Activated T-cell treated with anti-CD3 and anti-CD28 coated beads, Interleukin-2, amount 50 U/mL, for 24 hours (primary cell): ENCODE data around the gene SAMD8.

Experiments used
- DNase-seq: peaks from one replicate; pipeline ENCODE4 v3.0.0-alpha.2; 2020
- H3K27ac Mint-ChIP-seq: 2 replicates; pipeline ENCODE4 v1.8.0; 2020; ENCODE audit warnings: mild to moderate bottlenecking, mixed read lengths
- H3K27me3 Mint-ChIP-seq: 2 replicates; pipeline ENCODE4 v1.8.0; 2020; ENCODE audit warnings: mixed read lengths
- H3K36me3 Mint-ChIP-seq: 2 replicates; pipeline ENCODE4 v1.8.0; 2020; ENCODE audit warnings: low read depth, mixed read lengths
- H3K4me1 Mint-ChIP-seq: 2 replicates; pipeline ENCODE4 v1.8.0; 2020; ENCODE audit warnings: low read depth, mixed read lengths
- H3K4me3 Mint-ChIP-seq: 2 replicates; pipeline ENCODE4 v1.8.0; 2020; ENCODE audit warnings: mild to moderate bottlenecking, moderate library complexity, mixed read lengths
- H3K9me3 Mint-ChIP-seq: 2 replicates; pipeline ENCODE4 v1.8.0; 2020; ENCODE audit warnings: mixed read lengths

SAMD8 gene

DNA sequence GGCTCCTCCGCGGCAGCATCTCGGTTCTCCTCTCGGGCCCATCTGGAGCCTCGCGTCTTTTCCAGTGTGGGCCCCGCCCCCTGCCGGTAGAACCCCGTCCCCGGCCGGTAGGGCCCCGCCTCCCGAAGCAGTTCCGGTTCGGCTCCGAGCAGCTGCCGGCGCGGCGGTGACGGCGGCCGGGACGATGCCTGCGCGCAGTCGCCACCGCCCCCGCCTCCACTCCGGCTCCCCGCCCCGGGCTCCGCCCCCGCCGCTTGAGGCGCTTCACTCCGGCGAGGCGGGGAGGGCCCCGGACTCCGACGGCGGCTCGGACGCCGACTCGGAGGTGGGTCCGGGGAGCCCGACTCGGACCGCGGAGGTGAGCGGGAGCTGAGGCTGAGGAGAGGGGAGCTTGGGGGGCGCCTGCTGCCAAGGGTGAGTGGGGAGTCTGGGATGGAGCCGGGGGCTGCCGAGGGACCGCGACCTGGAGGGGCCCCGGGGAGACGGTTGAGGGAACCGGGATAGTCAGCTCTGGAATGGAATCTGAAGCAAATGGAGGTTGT, at the start of gene SAMD8:
Gene SAMD8, plus strand, starts transcription at position 292 of the 542 bp plus-strand sequence. CDS start 38,873 bp downstream, outside the sequence.
- Mint-ChIP-seq H3K9me3 (no peaks in the 10 kb centered on the region), H3K4me1 (peaks cover 52% of the 10 kb centered on the region), H3K27me3 (no peaks in the 10 kb centered on the region), H3K27ac (peak within 1 kb of the TSS; percentile 99), H3K4me3 (peak within 1 kb of the TSS; percentile 100), H3K36me3 (peaks cover 23% of the 10 kb centered on the region)
- peak; percentile 97 for DNase-seq

DNA sequence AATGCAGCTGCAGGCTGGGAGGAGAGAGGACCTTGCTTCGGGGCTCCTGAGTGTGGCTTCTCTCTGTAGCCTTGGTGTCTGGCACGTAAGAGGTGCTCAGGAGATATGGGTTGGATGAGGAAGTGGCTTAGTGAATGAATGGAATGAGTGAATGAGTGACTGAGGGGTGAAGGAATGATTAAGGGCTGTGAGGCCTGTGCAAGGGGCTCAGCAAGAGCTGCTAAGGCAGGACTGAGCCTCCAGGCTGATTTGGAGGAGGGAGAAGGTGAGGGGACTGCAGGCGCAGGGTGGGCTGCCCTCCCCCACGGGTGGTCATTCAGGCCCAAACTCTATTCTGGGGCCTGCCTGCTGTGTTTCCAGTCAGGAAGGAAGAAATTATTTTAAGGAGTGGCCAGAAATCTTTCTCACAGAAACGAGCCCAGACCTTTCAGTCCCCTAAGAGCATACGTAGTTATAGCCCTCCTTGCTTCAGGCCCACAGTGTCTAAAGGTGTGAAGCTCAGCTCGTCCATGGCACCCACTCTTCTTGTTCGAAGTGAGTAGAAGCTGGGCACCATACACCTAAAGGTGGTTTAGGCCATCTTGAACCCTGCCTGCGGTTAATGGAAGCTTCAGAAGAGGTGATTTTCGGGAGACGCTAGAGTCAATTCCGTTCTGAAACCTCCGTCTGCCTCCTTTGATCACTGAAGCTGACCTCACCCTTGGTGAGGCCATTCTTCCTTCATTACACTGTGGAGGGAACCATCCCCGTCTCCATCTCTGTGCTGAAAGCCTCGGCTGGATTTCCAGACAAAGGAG, 49.5 kb upstream of the SAMD8 start:
- Mint-ChIP-seq H3K36me3 (no peaks in the 10 kb centered on the region), H3K4me1 (no peaks in the 10 kb centered on the region), H3K4me3 (no peak overlapping the region), H3K27me3 (no peaks in the 10 kb centered on the region), H3K27ac (no peak overlapping the region), H3K9me3 (no peaks in the 10 kb centered on the region)
- DNase-seq = no peak

DNA sequence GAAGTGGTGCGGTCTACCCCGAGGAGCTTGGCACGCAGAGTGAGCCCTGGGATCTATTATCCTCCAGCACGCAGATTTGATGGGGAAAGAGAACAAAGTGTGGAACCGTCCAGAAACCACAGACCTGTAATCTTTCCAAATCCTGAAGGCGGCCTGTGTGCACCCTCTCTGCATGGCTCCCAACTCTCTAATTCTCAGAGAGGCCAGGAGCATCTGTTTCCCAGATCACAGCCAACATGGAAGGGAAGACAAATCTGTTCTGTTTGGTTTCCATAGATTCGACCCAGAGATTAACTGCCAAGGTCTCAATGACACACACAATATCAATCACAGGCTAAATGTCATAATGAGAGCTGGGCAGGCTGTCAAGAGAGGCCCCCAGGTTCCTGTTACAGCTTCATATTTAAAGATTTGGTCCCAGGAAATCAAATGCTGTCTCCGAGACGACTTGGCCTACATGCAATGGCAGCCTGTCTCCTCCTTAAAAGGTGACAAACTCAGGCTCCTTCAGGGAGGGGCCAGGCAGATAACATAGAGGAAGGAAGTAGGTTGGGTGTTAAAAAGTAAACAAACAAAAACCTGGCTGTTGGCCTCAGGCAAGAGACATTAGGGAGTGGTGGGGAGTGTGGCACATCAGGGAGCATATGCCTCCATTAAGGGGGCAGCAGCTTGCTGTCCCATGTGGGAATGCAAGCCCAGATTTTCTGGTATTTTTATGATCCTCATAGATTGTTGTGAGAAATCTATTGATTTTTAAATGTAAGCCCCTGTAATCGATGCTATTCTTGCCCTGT, 48.8 kb upstream of the SAMD8 start:
- Mint-ChIP-seq H3K9me3 (no peaks in the 10 kb centered on the region), H3K4me3 (no peak overlapping the region), H3K27me3 (no peaks in the 10 kb centered on the region), H3K4me1 (no peaks in the 10 kb centered on the region), H3K36me3 (no peaks in the 10 kb centered on the region), H3K27ac (no peak overlapping the region)
- no peak for DNase-seq

DNA sequence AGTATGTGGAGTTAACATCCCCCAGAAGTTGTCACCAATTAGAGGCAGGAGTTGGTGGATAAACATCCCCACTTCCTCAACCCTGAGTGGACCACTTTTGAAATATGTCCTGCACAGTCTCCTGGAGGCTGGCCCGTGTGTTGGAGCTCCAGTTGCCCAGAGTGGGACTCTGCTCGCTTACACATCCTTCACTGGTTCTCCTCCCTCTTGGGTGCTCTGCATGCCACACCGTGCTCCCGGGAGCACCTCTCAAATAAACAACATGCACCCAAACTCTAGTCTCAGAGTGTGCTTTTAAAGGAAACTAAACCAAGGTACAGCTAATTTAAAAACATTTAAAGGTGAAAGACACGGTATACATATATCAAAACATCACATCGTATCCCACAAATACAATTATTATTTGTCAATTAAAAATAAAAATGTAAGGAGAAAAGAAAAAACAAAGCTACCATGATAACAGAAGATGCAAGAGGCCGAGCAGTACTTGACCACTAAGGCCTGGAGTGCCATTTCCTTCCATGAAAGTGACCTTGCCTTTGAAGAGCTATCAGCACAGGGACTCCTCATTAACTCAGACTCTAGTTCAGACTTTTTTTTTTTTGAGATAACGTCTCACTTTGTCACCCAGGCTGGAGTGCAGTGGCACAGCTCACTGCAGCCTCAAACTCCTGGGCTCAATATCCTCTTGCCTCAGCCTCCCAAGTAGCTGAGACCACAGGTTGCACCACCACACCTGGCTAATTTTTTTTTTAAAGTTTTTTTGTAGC, 47.8 kb upstream of the SAMD8 start:
- no peak overlapping the region for H3K4me3 Mint-ChIP-seq
- no peak overlapping the region for H3K27ac Mint-ChIP-seq
- DNase-seq = no peak
- H3K27me3 Mint-ChIP-seq = no peaks in the 10 kb centered on the region
- no peaks in the 10 kb centered on the region for H3K9me3 Mint-ChIP-seq
- no peaks in the 10 kb centered on the region for H3K4me1 Mint-ChIP-seq
- H3K36me3 Mint-ChIP-seq = no peaks in the 10 kb centered on the region

DNA sequence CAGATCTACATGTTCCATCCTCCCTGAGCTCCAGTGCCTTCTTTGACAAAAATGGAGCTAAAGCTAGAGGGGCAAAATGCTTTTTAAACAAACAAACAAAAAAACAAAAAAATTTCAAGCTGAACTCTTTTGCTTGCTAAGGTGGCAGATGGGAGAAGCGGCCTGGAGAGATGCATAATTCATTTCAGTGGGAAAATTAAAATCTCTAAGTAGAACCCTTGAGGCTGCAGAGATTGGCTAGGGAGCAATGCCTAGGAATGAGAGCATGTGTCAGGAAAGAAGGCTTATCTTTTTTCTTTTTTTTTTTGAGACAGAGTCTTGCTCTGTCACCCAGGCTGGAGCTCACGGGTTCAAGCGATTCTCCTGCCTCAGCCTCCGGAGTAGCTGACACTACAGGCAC, 46.4 kb upstream of the SAMD8 start:
- no peak overlapping the region for H3K27ac Mint-ChIP-seq

DNA sequence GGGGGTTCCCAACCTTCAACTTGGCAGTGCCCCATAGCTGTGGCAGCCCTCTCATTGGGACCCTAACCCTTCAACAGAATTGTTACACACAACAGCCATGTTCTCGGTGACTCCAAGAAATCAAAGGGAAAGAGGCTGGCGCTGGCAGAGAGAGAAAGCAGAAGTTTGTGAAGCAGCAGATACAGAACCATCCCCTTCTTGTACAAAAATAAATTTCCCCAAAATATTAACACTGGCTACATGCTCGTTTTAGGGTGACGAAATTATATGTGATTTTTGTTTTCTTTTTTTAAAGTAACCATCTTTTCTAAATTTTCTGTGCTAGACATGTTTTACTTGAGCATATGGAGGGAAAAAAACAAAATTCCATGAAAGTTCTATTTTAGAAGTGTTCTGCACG, 45.2 kb upstream of the SAMD8 start:
- no peak for DNase-seq
- no peaks in the 10 kb centered on the region for H3K36me3 Mint-ChIP-seq
- no peak overlapping the region for H3K4me3 Mint-ChIP-seq
- peaks cover 6% of the 10 kb centered on the region for H3K4me1 Mint-ChIP-seq
- no peaks in the 10 kb centered on the region for H3K27me3 Mint-ChIP-seq
- H3K27ac Mint-ChIP-seq = no peak overlapping the region
- H3K9me3 Mint-ChIP-seq = no peaks in the 10 kb centered on the region

More for the DNA sequence above, 46.4 kb upstream of the SAMD8 start:
- Mint-ChIP-seq H3K36me3 (no peaks in the 10 kb centered on the region), H3K4me3 (no peak overlapping the region), H3K9me3 (no peaks in the 10 kb centered on the region), H3K27me3 (no peaks in the 10 kb centered on the region), H3K4me1 (peaks cover 1% of the 10 kb centered on the region)
- DNase-seq = no peak

DNA sequence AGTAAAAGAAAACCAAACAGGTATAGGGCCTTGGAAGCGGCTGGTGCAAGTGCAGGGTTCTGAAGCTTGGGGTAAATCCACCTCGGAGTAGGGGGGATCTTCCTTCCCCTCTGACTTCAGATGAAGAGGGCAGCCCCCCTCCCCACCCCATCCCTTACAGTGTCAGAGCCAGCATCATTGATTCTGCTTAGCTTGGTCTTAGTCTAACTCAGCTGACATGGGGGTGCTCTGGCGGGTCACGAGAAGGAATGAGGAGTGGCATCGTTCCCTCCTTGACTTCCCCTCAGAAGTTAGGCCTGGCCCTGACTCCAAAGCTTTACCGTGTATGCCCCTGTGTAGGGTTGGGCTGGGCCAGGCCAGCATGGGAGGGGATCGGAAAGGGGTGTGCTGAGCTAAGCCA, 44.2 kb upstream of the SAMD8 start:
- Mint-ChIP-seq H3K27ac (no peak overlapping the region), H3K4me3 (no peak overlapping the region), H3K4me1 (peaks cover 6% of the 10 kb centered on the region), H3K36me3 (no peaks in the 10 kb centered on the region), H3K27me3 (no peaks in the 10 kb centered on the region), H3K9me3 (no peaks in the 10 kb centered on the region)
- no peak for DNase-seq

DNA sequence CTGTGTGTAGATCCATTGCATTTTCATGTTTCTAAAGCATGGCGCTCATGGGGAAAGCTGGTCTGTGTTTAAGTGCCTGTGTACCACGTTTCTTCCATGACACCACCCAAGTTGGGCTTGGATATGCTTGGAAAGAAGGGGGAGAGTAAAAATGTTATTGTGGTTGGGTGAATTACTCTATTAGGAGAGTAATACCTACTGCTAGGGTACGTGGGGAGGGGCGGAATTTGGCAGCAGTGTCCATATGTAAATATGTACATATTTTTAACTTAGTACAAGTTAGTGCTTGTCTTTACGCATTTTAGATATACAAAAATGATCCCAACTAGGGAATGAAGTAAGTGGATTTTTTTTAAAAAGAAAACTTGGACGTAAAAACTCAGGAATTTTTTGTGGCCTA, 42.9 kb upstream of the SAMD8 start:
- no peak overlapping the region for H3K4me3 Mint-ChIP-seq
- H3K36me3 Mint-ChIP-seq = no peaks in the 10 kb centered on the region
- H3K27me3 Mint-ChIP-seq = no peaks in the 10 kb centered on the region
- peaks cover 6% of the 10 kb centered on the region for H3K4me1 Mint-ChIP-seq
- no peak overlapping the region for H3K27ac Mint-ChIP-seq
- H3K9me3 Mint-ChIP-seq = no peaks in the 10 kb centered on the region
- DNase-seq = no peak

DNA sequence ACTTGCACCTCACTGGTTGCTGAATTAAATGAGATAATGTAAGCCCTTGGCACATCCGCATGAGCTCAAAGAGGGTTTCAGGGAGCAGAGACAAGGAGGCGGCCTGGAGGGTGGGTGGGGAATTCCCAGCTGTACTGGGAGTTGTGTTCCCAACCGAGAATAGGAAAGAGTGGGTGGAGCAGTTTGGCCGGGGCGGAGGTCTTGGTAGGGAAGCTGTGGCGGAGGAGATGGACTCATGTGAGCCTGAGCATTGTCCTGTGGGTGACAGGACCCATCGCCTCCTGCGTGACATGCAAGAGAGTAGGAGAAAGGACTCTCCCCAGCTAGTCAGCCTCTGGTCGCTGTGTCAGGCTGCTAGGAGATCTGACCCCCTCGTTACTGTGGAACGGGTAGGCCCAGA, 41.0 kb upstream of the SAMD8 start:
- H3K4me1 Mint-ChIP-seq = peaks cover 10% of the 10 kb centered on the region
- H3K27me3 Mint-ChIP-seq = no peaks in the 10 kb centered on the region

DNA sequence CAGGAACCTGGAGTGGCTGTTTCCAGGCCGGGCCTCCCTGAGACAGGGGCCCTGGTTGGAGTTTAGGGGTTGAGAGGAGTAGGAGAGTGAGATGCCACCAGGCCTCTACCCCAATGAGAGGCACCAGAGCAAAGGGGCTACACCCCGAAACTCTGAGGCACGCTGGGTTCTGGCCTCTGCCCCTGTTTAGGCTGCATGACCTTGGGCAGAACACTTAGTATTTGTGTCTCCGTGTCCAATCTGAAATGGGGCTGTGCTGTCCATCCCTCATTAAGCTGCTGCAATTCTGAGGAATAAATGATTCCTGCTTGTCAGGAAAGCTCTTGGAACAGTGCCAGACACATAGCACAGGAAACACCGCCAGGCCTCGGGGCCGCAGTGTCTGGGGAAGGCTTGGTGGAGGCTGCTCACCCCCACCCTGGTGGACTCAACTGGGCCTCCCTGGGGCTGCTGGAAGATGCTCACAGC, 40.5 kb upstream of the SAMD8 start:
- H3K27ac Mint-ChIP-seq = no peak overlapping the region
- H3K27me3 Mint-ChIP-seq = no peaks in the 10 kb centered on the region
- H3K4me3 Mint-ChIP-seq = no peak overlapping the region
- peaks cover 10% of the 10 kb centered on the region for H3K4me1 Mint-ChIP-seq
- DNase-seq = no peak
- H3K9me3 Mint-ChIP-seq = no peaks in the 10 kb centered on the region
- H3K36me3 Mint-ChIP-seq = no peaks in the 10 kb centered on the region

More for the DNA sequence above, 41.0 kb upstream of the SAMD8 start:
- Mint-ChIP-seq H3K27ac (no peak overlapping the region), H3K9me3 (no peaks in the 10 kb centered on the region), H3K36me3 (no peaks in the 10 kb centered on the region), H3K4me3 (no peak overlapping the region)
- no peak for DNase-seq

DNA sequence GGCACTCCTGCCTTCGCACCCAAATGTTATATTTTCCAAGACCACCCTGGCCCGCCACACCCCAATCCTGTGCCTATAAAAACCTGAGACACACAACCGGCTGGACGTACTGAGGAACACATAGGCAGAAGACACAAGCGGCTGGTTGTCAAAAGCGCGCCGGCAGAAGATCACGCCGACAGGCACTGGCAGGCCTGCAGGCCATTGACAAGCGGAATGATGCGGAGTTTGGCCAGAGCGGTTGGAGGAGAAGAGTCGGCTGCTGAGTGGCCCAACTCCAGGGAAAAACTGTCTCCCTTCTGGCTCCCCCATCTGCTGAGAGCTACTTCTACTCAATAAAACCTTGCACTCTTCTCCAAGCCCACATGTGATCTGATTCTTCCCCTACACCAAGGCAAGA, 39.7 kb upstream of the SAMD8 start:
- peaks cover 10% of the 10 kb centered on the region for H3K4me1 Mint-ChIP-seq
- no peaks in the 10 kb centered on the region for H3K36me3 Mint-ChIP-seq
- no peaks in the 10 kb centered on the region for H3K9me3 Mint-ChIP-seq
- no peak for DNase-seq
- H3K27ac Mint-ChIP-seq = no peak overlapping the region
- H3K27me3 Mint-ChIP-seq = no peaks in the 10 kb centered on the region
- H3K4me3 Mint-ChIP-seq = no peak overlapping the region

DNA sequence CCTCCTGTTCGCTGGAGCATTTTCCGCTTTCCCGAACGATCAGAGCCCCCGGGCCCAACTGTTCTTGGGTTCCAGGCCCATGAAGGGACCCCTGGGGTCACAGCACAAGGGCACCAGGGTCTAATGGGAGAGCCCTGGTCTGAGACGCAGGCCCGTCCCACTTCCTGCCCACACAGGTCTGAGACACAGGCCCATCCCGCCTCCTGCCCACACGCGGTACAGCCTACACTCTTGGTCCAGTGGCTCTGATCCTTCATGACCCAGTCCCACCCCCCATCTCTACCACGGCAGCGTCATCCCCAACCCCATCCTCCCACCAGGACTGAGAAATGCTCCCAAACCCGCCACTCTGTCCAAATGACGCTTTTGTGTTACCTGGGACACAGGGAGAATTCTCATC, 38.7 kb upstream of the SAMD8 start:
- Mint-ChIP-seq H3K4me3 (no peak overlapping the region), H3K36me3 (no peaks in the 10 kb centered on the region), H3K9me3 (no peaks in the 10 kb centered on the region), H3K27ac (no peak overlapping the region), H3K4me1 (peaks cover 10% of the 10 kb centered on the region), H3K27me3 (no peaks in the 10 kb centered on the region)
- DNase-seq = no peak

DNA sequence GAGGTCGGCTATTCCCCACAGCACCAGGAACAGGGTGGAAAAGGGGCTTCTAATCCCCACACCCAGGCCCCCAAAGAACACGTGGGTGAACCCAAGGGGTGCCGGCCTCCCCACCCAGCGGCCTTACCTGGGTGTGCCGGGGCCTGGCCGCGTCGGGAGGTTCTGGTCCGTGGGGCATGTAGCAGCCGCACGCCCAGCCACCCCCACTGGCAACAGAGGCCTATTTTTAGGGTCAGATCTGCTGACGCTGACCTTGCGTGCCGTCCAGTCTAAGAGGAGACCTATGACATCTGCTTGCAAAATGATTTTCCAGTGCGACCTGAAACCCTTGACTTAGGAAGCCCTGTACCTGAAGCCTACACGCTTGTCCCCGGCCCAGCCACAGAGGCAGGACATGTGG, 38.0 kb upstream of the SAMD8 start:
- no peak overlapping the region for H3K4me3 Mint-ChIP-seq
- peaks cover 10% of the 10 kb centered on the region for H3K4me1 Mint-ChIP-seq
- no peak for DNase-seq
- no peaks in the 10 kb centered on the region for H3K9me3 Mint-ChIP-seq
- H3K36me3 Mint-ChIP-seq = no peaks in the 10 kb centered on the region
- H3K27ac Mint-ChIP-seq = no peak overlapping the region
- no peaks in the 10 kb centered on the region for H3K27me3 Mint-ChIP-seq

DNA sequence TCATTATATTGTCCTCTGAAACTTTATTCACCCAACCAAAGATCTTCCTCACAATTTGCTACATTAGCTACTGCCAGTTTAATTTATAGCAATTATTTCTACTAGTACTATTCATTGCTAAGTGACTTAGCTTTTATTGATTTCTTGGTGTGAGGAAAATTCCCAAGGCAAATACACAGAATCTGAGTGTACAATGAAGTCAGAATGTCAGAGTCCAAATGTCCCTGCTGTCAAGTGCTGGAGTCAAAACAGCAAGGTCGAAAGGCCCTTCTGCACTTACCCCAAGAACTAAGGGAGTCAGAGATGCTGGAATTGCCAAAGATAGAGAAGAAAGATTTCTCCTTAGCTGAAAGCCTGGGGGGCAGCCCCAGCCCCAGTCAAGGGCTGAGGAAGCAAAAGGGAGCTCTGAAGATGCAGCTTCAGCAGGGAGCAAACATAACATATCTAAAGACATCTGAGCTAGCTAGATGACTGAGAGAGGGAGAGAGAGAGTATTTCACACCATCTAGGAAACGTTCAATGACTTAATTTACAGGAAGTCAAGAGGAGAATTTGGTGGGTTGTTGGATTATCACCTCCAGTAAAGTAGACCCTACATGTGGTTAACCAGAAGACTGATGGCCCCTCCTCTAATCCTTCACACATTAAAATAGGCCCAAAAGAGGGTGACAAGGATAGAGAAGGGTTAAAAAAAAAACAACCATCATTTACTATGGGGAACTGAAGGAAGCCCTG, 36.6 kb upstream of the SAMD8 start:
- Mint-ChIP-seq H3K4me3 (no peak overlapping the region), H3K36me3 (no peaks in the 10 kb centered on the region), H3K27me3 (no peaks in the 10 kb centered on the region)

More for the DNA sequence above, 36.6 kb upstream of the SAMD8 start:
- Mint-ChIP-seq H3K27ac (no peak overlapping the region), H3K4me1 (peaks cover 10% of the 10 kb centered on the region), H3K9me3 (no peaks in the 10 kb centered on the region)
- DNase-seq = no peak
